ENCODE measurements around the gene ARHGEF4.

ARHGEF4 gene

GRCh38 chr2:130864830-130865800 lies 28.4 kb downstream of the ARHGEF4 start:
- DNase-seq: peak; percentile 75

DNA sequence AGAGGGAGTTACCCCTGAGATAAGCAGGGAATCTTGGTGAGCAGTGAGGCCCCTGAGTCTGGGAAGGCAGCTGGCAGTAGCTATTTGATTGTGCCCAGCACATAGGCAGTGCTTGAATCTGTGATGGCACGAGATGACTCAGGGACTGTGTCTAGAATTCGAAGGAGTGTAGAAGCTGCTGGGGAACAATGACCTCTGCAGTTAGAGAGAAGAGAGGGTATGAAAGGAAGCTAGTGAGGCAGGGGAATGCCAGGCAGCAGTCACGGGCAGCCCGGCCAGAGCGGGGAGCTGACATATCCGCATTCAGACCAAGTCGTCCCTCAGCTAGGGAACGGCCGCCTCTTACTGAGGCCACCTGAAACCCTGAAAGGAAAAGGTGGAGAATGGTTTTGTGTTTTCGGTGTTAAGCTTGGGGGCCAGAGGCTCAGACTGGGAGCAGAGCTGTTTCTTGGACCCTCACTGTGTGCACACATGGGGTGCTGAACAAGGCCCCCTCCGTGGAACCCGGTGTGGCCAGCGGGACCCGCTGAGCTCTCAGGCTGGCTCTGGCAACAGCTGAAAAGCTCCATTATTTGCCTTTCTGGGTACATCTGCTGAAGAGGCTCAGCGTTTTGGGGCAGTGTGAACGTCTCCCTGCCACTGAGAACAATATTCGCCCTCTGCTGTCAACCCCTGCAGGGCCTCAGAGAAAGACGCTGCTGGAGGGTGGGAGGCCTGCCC lies 32.9 kb downstream of the ARHGEF4 start:
- no peak for DNase-seq

GRCh38 chr2:130870161-130870485 lies 33.4 kb downstream of the ARHGEF4 start:
- no peak for DNase-seq

DNA sequence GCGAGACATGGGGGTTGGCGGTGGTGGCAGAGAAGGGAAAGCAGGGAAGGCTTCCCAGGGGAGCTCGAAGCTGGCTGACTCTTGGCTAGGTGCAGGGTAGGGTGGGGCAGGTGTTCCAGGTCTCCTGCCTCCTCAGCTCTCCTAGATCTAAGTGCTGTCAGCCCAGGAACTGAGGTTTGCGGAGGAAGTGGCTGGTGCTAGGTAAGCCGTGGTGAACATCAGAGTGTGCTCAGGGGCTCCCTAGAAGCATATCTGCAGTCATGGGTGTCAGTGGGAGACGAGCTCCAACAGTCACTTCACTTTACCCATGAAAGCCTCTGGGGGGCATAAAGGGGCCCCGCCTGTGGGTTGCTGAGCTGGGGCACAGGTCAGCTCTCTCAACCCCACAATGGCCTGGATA lies 34.1 kb downstream of the ARHGEF4 start:
- no peak for DNase-seq

GRCh38 chr2:130871843-130872740 lies 35.4 kb downstream of the ARHGEF4 start:
- DNase-seq: no peak

DNA sequence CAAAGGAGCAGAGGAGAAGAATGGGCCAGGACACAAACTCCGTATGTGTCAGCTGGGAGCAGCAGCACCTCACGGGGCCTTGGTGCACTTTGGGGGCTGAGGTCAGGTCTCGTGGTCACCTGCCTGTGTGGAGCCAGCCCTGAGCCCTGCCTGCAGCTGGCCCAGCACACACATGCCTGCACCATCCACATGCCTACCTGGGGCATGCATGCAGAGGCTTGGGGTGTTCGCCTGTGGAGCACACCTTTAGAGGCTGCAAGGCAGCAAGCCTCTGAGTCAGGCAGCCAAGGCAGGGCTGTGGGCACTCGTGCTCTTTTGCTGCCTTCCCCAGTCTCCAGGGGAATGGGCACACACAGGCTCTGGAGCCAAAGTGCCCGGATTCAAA lies 36.0 kb downstream of the ARHGEF4 start:
- no peak for DNase-seq

- peak; percentile 19 for DNase-seq
Observed at GRCh38 chr2:130873700-130874346, 37.1 kb downstream of the ARHGEF4 start.

DNA sequence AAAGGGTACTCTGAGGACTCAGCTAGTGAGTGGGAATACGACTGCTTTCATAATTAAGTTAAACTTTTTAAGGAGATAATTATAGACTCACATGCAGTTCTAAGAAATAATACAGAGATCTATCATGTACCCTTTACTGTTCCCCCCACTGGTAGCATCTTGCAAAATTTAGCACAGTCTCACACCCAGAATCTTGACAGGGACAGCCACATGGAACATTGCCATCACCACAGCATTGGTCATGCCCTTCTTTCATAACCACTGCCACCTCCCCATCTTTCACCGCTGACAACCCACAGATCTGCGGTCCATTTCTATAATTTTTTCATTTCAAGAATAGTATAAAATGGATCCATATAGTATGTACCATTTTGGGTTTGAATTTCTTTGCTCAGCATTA lies 37.8 kb downstream of the ARHGEF4 start:
- DNase-seq: no peak

GRCh38 chr2:130875935-130876334 lies 39.2 kb downstream of the ARHGEF4 start:
- no peak for DNase-seq

DNA sequence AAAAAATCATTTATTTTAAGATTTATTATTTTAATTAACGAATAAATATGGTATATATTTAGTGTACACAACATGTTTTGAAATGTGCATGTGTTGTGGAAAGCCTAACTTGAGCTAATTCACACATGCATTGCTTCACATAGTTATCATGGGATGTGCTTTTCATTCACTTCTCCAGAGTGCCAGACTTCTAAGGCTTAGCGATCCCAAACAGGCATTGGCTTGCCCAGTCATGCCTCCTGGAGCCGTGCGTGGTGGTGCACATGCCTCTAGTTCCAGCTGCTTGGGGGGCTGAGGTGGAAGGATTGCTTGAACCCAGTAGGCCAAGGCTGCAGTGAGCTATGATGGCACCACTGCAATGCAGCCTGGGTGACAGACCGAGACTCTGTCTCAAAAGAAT lies 40.5 kb downstream of the ARHGEF4 start:
- no peak for DNase-seq

DNA sequence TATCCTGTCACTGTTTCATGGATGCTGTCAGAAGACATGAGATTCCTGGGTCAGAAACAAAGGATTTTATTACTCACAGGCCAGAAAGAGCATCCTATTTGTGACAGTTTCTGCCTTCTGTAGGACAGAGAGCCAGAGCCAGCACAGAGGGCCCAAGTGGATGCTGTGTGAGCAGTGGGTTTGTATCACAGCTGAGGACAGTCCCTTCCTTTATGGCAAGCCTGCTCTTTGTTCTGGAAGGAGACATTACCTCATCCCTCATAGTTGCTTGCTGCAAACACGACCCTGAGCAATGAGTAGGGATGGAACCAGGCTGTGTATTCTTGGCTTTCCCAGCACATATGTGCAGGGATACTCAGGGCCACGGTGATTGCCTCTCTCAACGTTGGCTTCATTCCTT lies 41.6 kb downstream of the ARHGEF4 start:
- no peak for DNase-seq

GRCh38 chr2:130878933-130879332 lies 42.2 kb downstream of the ARHGEF4 start:
- DNase-seq: no peak

GRCh38 chr2:130882111-130882690 lies 45.5 kb downstream of the ARHGEF4 start:
- DNase-seq: no peak

DNA sequence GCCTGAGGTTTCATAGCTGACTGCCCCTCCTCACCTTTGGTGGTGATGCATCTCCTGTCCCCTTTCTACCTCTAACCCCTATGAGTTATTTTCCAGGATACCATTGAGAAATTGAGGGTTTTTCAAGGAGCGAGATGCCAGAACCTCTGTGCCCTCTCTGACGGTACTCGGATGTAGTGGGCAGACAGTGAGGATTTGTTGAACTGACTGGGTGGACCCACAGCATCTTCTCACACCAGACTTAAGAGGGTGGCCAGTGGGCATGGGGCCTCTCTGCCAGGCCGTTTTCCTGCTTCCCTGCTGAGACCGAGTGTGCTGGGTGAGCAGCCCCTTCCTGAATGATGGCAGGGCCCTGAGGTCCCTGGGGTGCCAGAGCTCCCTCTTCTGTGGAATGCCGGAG lies 46.3 kb downstream of the ARHGEF4 start:
- DNase-seq: no peak

GRCh38 chr2:130883496-130883895 lies 46.8 kb downstream of the ARHGEF4 start:
- no peak for DNase-seq

DNA sequence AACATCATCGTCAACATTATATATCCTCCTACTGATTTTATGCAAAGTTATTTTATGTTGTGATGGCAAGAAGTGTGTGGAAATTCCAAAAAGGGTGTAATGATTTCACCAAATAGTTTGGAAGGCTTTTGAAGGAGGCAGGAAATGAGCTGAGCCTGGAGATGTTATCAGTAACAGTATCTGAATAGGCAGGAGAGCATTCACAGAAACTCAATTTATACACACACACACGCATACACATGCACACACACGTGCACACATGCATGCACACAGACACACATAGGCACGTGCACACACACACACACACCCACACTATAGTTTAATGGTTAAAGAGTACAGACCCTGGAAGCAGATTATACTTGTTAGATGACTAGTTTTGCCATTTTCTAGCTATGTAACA lies 47.3 kb downstream of the ARHGEF4 start:
- DNase-seq: no peak

- DNase-seq: no peak
Observed at GRCh38 chr2:130884503-130884902, 47.8 kb downstream of the ARHGEF4 start.

DNA sequence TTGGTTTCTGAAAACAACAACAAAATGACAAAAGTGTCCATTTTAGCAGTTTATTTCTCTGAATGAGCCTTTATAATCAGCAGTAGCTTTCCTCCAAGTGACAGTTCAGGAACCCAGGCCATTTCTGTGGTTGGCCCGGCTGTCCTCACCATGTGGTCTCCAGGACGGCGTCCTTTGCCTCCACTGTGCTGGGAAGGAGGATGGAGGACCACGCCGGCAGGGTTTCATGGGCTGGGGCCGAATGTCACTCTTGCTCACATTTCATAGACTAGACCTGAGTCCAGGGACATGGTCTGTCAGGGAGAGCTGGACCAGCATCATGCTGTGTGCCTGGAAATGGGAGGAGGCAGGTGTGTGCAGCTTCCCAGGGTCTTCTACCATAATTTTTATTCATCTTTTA lies 50.9 kb downstream of the ARHGEF4 start:
- no peak for DNase-seq

- no peak for DNase-seq
Observed at GRCh38 chr2:130890941-130891669, 54.4 kb downstream of the ARHGEF4 start.

DNA sequence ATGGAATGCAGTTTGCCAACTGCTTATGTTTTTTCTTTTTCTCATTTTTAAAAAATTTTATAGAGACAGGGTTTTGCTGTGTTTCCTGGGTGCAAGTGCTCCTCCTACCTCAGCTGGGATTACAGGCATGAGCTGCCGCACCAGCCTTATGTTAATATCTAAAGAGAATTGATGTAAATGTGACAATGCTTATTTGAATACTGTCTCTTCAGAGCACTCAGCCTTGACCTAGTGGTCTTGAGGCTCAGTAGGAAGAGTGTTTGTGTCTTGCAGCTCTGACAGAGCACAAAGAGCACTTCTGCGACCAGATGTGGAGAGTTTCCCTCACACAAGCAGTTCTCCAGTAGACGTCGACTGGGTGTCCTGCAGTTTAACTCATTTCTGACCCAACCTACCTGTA lies 55.3 kb downstream of the ARHGEF4 start:
- DNase-seq: no peak
